Gastrocnemius medialis (tissue), 4 donors: ENCODE measurements around the gene OXNAD1.

Source experiments
- POLR2A ChIP-seq, 2 donors: fragments of 450-650 bp; IDR thresholded peaks; one replicate each; pipeline ENCODE4 v1.6.1; 2017; ENCODE audit warnings: antibody characterized with exemption in 2 of 2, mild to moderate bottlenecking in 2 of 2, moderate library complexity in 2 of 2
- TF ChIP-seq, protein P1 (sequence below), 5 experiments: fragments of 450-650 bp in 3 of 5; fragments of 200-600 bp in 2 of 5; sonication (generic) in 2 of 5; IDR thresholded peaks in 4 of 5; conservative IDR thresholded peaks in 1 of 5; 1 replicate in 4 of 5; 2 replicates in 1 of 5; pipeline ENCODE4 v1.5.1; 2016 to 2019; ENCODE audit warnings: antibody characterized with exemption in 5 of 5, mild to moderate bottlenecking in 3 of 5, moderate library complexity in 3 of 5

DNA sequence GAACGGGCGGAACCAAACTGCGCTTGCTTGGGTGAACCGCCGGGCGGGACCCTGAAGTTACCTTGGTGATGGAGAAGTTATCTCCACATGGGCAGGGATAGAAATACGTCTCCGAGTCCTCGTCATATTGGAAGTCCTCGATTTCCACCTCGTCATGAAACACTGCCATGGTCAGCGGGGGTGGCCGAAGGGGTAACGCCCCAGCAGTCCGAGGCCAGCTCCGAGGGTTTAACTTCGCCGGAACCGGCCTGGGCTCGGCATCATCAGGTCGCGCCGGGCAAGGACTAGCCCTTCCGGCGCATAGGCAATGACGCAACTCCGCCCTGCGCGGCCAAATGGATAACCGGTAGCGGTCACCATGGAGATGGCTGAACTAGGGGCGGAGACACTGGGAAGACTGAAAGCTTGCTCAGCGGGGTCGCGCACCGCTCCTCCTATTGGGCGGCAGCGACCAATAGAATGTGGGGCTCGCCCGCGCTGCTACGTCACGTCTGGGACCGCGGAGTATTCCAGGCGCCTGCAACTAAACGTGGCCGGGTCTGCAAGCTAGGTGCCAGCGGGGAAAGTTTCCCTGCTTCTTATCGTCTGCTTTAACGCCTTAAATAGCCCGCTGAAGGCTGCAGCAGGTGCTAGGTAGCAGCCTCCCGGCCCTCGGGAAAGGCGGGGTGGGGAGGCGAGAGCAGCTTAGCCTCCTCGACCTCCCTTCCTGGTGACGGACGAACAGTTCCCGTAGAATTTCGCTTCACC is at the start of gene OXNAD1, which contains the start of gene DPH3:
- TF ChIP-seq, protein P1, sequence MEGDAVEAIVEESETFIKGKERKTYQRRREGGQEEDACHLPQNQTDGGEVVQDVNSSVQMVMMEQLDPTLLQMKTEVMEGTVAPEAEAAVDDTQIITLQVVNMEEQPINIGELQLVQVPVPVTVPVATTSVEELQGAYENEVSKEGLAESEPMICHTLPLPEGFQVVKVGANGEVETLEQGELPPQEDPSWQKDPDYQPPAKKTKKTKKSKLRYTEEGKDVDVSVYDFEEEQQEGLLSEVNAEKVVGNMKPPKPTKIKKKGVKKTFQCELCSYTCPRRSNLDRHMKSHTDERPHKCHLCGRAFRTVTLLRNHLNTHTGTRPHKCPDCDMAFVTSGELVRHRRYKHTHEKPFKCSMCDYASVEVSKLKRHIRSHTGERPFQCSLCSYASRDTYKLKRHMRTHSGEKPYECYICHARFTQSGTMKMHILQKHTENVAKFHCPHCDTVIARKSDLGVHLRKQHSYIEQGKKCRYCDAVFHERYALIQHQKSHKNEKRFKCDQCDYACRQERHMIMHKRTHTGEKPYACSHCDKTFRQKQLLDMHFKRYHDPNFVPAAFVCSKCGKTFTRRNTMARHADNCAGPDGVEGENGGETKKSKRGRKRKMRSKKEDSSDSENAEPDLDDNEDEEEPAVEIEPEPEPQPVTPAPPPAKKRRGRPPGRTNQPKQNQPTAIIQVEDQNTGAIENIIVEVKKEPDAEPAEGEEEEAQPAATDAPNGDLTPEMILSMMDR (IDR thresholded peaks at IDR 0.05 in 4 of 5, conservative IDR thresholded peaks at IDR 0.05 in 1 of 5) = peak; percentile 22 to 36 (median 32)
- TF ChIP-seq POLR2A (IDR thresholded peaks at IDR 0.05) = peak; percentile 80 to 90
